NCI-H2227 (cell line): ENCODE results near the gene SRGAP1.
A peak's percentile ranks its signal among the peaks of the same experiment; 100 is the strongest.

Experiments used
- DNase-seq: peaks from one replicate; lab custom pipeline; 2025; ENCODE audit not compliant: unreplicated experiment; lab: John Stamatoyannopoulos, UW

The SRGAP1 gene

DNA sequence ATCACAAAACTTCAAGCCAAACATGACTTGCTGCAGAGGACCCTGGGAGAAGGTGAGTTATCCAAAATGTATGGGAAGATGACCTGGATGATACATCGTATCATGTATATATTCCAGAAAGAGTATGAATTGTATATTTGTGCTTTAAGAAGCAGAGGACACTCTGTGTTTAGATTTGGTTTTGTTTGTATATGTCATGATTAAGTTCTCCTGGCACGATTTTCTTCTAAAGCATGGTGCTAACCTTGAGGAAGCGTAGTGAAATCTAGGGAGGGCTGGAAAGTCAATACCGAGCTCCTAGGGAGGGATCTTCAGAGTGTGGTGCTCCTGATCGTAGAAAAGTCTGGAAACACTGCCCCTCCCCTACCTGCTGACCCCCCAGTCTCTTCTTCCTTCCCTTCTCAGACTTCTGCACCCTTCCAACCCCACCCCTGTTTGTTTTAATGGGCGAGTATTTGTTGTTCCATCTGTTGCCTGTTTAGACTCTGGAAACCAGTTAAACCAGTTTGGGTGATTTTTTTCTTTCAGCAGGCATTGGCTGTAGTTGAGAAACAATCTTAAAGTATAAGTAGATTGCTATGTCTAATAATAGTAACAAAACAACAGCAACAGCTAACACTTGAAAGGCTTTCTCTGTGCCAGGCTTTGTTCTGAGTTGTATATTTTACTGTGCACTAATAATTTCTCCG is 236.0 kb downstream of the SRGAP1 start:
- no peak for DNase-seq

DNA sequence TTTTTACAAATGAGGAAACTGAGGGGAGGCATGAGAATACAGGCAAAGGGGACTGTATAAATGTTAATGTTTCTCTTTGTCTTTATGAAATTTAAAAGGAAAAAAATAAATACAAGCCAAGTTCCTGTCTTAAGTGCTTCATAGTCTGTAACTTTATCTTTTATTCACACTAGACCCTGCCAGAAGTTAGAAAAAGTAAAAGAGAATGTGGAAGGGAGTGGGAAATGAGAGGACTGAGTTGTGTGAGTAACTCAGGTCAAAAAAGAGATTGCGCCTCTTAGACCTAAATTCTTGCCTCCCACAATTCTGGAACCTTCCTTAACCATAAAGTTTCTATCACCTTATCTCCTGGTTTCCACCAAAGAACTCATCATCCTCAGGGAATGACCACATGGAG is 236.5 kb downstream of the SRGAP1 start:
- DNase-seq = no peak

DNA sequence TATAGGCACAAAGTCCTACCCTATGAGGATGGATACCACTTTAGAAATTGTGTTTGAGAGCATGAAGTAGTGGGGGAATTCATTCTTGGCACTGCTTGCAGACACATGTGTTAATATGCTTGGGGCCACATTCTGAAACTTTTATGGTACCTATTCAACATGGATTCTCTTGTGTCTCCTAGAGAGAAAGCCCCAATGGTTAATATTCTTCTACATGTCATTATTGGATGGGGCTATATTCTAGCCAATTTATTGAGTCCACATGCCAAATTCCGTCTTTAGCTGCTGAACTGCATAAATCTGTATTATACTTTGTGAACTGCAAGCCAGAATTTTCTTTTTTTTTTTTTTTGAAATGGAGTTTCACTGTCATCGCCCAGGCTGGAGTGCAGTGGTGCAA is 237.6 kb downstream of the SRGAP1 start:
- DNase-seq = no peak

DNA sequence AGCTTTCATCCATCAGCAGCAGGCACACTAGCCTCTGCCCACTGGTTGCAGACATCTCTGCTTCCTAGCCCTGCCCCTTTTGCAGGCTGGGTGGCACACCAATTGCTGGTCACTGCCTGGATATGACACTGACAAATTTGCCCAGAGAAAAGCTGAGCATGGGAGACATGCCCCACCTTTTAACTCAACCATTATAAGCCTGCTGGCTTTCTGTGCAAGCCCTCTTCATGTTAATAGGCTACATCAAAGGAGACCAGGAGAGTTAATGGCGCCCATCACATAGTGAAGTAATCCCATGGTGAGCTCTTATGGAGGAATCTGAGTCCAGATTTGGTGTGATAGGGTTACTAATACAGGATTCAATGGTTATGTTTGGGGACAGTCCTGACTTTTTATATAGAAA is 238.4 kb downstream of the SRGAP1 start:
- DNase-seq = peak; percentile 70

DNA sequence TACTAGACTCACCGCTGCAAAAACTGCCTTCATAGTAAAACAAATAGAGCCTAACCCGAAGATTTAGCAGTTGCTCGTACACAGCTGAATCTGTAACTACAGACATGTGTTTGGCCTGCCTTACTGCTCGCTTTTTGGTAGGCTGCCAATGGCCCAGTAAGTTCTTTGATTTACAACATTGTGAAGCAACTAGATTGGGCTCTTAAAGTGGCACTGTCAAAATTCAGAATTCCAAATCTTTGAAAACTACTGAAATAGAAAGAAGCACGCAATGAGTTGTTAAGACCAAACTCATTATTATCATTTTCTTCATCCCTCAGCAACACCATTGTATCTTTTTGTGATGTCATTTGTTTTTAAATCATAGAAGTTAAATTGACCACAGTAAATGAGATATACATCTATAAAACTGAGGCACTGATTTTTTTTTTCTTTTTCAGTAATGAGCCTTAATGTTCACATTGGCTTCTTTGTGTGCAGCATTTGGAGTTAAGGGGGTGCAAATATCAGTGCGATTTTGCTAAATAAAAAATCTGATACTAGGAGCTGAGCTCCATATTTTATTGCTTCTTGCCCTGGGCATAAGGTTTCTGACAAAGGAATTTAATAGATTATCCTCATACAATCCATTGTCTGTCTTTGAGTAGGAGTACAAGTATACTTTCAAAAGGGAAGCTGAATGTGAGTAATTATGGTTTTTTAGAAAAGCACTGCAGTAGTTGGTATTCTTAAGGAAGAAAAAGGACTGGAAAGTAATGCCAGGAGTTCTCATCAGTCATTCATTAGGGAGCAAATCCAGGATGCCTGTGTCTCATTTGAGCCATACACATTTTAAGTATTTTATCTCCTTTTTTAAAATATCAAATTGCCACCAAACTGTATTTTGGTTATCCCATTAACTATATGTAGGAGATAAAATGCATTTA is 239.0 kb downstream of the SRGAP1 start:
- DNase-seq = peak; percentile 43

DNA sequence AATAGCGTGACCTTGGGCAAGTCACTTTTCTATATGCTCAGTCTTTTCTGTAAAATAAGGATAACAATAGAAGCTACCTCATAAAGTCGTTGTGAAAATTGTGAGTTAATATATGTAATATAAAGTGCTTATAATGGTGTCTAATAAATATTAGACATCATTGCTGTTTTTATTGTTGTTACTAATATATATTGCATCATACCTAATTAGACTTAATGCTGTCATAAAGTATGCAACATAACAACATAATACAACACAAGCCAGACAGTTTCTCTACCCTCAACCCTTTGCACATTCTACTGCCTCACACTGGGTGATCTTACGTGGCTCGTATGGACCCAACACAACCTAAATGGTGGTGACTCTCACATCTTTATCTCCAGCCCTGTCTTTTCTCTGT is 240.7 kb downstream of the SRGAP1 start:
- no peak for DNase-seq

DNA sequence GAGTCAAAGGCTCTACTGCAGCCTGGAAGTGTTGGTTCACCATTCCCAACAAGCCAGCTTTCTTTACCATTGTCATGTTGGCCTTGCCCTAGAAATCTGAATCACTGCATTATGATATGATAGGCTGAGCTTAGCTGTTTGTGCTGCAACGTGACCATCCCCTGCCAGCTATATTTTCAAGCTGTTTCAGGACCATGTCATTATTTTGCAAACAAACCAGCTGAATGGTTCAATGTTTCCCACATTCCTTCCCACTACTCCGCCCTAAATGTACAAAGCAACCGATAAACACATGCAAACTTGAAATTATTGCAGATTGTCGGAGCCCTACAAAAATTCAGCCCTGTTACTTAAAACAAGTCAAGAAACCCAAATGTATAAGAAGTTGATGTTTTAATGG is 241.5 kb downstream of the SRGAP1 start:
- DNase-seq = no peak

DNA sequence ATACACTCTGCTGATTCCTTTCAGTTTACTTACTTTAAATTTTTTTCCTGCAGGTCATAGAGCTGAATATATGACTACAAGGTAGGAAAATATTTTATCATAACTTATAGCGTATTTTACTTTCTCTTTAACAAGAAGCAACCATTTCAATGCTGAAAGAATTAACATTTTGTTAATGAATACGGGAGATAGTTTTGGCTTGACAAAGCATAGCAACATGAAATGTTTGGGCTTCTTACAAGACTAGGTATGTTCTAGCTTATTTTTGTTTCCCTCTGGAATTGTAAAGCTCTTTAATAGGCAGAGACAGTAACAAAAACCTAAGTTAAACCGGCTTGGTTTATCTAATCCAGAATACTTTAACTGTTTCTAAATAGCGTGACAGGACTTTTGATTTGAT is 242.4 kb downstream of the SRGAP1 start:
- no peak for DNase-seq

DNA sequence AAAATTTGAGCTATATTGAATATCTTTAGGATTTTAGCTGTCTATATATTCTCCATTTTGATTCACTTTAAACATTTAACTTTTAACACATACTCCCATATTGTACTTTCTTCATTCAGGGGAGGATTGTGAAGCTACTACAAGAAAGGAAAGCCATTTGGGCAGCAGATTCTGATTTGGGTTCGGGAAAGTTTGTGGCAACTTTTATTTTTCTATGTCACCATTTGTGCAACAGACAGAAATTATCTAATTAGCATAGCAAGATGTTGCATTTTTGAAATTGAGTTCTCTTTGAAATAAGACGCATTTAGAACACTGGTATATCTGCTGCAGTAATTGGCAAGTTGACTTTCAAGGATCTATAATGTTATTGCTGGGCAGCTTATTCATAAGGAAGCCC is 243.3 kb downstream of the SRGAP1 start:
- DNase-seq = no peak

DNA sequence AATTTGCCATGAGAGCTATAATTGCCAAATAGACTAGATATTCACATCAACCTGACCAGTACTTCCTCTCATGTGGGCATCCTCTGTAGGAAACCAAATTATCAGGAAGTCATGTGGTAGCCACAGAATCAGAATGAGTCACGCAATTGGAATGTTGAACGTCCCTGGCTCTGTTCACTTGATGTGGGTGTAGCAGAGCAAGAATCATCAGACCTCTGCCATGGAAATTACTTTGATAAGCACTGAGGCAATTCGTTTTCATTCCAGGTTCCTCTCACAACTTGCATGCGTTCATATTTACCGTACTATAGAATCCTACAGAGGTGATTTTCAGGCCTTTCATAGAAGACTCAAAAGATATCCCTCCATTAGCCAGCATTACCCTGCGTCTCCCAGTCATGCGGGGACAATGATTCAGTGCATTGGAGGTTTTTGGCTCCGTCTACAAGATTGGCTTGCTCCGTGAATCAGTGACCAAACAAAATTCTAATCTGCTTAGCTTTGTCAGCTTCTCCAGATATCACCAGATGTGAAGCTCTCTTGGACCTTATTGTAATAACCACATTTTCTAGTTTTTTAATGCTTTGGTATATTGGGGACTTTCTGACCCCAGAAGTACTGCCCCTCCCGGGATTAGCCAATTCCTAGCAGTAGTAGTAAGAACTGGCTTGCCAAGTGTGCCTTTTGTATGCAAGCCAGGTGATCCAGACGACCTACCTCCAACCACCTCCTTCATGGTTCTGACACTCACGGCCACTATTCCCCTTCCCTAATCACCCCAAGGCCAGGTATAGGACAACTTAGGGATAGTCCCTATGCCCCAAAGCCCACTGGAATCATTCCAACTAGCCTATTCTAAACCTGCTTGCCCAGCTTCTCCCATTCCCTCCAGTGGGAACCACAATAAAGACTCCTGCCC is 244.2 kb downstream of the SRGAP1 start:
- peak; percentile 27 for DNase-seq

DNA sequence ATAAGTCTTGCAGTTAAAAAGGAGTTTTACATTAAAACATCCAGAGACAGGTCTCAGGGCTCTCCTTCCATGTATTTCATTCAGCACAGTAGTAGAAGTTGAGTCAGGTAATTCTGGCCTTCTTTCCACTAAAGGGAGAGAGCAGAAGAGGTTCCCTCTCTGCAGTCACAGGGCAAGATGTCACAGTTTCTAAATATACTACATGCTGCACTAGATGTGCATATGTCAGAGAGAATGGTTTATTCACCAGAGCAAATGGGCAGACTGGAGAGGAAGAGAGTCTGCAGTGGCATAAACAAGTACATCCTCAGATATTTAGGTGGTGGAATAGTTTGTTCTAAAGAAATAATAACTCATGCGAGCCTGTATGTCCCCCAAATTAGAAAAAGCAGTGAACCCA is 245.5 kb downstream of the SRGAP1 start:
- no peak for DNase-seq

DNA sequence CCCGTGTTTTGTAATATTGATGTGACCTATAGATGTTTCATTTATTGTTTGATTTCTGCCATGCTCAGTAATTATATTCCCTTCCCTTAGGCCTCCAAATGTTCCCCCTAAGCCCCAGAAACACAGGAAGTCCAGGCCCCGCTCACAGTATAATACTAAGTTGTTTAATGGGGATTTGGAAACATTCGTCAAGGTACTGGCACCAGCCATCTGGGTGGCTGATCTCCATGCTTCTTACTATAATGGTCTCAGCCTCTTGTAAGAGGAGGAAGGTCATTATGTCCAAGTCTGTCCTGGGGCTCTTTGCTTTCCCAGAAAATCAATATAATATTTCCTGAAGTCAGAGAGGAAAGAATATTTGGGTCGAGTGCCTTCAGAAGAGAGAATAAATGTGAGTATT is 246.7 kb downstream of the SRGAP1 start:
- peak; percentile 28 for DNase-seq

DNA sequence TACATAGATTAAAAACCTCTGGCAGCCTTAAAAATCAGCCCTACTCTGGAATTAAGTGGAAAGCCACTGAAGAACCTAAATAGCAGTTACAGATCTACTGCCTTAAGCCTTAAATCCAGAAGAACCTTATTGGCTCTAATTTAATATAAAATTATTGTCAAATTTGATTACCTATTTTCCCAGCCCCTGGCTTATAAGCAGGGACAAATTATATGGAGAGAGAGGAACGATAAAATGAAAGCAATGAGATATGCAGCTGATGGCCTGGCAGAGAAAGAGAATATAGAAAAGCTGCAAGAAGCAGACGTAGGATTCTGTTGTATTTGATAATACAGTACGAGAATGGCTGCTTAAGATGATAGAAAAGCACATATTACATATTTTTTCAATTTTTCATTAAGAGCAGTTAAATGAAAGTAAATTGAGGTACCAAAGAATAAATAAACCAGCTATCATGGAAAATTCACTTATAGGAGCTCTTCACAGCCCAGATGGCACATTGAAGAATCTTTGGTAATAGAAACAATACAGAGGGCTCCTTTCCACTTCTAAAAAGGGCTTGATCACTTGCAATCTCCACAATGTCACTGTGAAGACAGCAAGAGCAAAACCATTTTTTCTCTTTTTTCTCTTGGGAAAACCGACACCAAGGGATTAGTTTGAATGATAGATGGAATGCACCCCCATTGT is 248.2 kb downstream of the SRGAP1 start:
- DNase-seq = no peak

DNA sequence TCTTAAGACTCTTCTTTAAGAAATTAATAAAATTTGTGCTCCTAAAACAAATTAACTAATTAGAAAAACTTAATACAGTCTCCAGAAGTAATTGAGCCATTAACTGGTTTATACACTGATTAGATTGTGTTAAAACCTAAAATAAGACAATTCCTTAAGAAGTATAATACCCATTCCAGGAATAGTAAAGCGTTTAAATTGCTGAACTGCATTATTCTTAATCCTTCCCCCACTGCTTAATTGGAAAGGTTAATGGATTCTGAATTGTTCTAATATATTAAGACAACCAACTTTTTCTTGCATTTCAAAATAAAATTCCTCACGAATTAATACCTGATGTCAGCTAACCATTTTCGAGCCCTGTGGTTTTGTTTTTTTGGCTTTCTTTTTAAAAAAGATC is 249.2 kb downstream of the SRGAP1 start:
- DNase-seq = no peak

DNA sequence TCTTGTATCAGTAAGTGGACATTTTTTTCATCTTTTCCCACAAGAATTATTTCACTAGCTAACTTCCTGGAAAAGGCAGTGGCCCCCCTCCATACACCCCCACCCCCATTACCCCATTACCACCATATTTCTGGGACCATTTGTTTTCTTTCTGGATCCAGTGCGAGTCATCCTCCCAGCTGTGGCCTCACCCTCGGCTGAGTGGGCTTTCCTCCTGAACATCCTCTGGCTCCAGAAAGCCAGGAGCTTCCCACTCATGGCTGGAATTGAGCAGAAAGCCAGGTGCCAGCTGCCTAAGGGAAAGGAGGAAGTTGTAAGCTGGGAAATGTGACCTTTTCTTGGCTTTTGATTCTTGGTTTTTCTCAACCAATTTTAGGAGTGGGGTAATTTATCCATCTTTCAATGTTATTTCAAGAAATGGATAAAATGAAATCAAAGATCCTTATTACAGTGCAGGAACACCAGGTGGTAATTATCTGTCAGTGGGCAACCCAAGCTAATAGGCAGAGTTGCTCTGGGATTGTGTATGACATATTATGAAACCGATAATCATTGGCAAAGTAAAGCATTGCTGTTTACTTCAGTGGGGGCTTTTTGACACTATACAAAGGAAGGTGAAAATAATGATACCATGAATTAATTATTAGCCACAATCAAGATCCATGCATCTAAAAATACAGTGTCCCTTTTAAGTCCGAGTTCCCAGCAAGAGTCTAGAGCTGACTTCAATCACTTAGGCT is 253.0 kb downstream of the SRGAP1 start:
- peak; percentile 34 for DNase-seq

DNA sequence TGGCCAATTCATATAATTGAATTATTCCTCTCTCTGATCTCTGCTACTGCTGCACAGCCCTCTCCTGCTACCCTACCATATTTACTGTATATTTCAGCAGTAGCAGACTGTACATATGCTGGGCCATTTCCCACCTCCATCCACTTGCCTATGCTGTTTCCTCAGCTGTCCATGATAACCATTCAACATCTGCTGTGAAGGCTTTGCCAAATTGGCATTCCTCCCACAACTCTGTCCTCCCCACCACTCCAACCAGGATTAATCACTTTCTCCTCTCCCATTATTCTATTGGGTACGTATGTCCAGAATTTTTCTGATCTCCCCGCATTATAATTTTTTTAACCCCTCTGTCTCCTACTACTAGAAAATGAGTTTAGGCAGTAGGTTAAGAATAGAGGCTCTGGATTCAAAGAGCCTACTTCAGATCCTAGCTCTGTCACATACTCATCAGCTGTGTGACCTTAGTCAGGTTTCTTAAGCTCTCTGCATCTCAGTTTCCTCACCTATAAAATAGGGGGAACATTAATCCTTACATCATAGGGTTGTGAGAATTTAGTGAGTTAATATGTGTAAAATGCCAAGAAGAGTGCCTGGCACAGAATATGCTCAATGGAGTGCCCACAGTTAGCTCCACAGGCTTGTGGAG is 254.3 kb downstream of the SRGAP1 start:
- DNase-seq = no peak

DNA sequence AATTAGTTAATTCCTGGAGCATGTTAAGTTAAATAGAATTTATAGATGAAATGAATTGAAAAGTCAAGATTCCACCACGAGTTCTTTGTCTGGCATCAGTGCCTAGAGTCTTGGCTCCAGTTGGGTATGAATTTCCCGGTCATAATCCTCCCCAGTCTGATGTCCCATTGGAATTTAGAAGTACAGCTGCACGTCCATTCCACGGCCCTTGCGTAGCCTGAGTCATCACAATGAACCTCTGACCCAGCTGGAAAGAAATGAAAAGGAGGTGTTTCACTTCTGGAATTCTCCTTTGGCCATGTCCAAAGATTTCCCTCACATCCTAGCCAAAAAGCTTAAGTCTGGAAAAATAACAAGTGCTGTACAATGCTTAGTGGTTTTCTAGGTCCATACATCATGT is 254.9 kb downstream of the SRGAP1 start:
- DNase-seq = no peak

DNA sequence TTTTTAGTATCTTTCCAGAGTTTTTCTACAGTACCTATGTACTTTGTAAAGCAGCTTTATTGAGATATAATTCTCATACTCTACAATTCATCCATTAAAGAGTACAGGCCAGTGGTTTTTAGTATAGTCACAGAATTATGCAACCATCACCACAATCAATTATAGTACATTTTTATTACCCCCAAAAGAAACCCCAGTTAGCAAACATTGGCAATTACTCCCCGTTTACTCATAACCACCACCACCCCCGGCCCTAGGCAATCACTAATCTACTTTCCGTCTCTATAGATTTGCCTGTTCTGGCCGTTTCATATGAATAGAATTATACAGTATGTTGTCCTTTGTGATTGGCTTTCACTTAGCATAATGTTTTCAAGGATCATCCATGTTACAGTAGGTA is 257.8 kb downstream of the SRGAP1 start:
- DNase-seq = no peak

DNA sequence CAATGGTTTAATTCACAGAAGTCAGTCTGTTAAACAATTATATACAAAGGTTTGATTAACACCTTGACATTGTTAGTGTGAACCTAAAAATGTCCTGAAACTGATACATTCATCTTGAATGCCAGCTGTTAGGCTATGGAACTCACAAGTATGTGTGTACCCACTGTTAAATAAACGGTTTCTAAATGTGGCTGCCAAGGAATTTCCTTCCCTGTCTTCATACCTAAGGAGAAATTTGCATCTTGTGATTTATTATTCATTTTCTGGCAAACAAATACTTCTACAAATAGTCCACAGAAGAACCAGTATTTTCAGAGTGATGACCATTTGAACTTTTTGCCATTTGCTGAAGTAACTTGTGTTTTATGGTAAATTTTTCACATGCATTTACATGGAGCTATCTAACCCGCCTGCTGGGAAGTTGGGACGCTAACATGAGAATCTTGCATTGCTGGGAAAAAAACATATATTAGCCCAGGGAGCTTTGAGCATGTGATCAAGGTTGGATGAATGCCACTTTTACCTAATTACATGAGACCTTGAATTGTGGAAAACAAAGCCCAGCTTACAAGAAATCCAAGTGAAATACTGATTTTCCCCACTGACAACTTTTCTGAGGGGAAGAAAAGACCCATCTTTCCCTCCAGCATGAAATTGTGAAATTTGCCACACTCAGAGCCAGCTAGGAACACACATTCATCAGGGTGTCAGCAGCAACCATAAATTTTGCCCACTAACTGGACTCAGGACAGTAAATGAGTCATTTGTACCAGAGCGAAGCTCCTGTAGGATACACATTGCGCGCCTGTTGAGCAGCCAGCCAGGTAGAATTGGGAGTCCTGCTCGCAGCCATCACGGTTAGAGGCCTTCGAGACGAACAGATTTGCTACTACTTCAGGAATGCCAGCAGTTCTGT is 259.6 kb downstream of the SRGAP1 start:
- no peak for DNase-seq
